ENCODE measurements around the gene IGFBP2. TPM values are rescaled to one million over a fixed set of nuclear protein-coding genes. Genes with fewer than 3 reads are reported as not detected.

IGFBP2 gene
- total and polyA plus RNA-seq, 2 of the 4 experiments (the other 2 are of a cell fraction) = 33.5 to 236 TPM

GRCh38 chr2:216695401-216695821 is 62.2 kb downstream of the IGFBP2 start, which contains the start of gene IGFBP5 (continued):
- TF ChIP-seq CEBPB (IDR thresholded peaks at IDR 0.05; ENCODE audit: low read depth, low read length) = no peak

GRCh38 chr2:216696321-216696720 is 63.1 kb downstream of the IGFBP2 start:
- H2AFZ ChIP-seq (replicated peaks; ENCODE audit: low read length, poor library complexity) = no peak overlapping the region
- no peak overlapping the region for H3K4me3 ChIP-seq (ENCODE audit: insufficient read depth, low read depth, low read length)
- in situ Hi-C loops (cut with MboI; ENCODE audit: low sequenced_read_pairs) (loop anchor here (10.0 kb wide), 3 partner anchors 358 to 588 kb away; no protein-coding TSS in a partner anchor), intact Hi-C loops (cut with micrococcal nuclease) (loop anchor here (2.0 to 10.0 kb wide), 7 partner anchors 296 to 1061 kb away; no protein-coding TSS in a partner anchor), dilution Hi-C loops (cut with HindIII; ENCODE audit: low sequenced_read_pairs, unreplicated experiment) (loop anchor here (25.0 kb wide), 2 partner anchors 466 to 816 kb away; no protein-coding TSS in a partner anchor)
- H3K27ac ChIP-seq (ENCODE audit: insufficient read depth, low read length) = peak overlapping the region; percentile 94
- peaks cover 26% of the 10 kb centered on the region for H3K4me1 ChIP-seq (ENCODE audit: control insufficient read depth, insufficient read depth, low read length)
- no peaks in the 10 kb centered on the region for H3K27me3 ChIP-seq (ENCODE audit: control insufficient read depth, insufficient read depth, low read length)
- ChIA-PET CTCF (interaction anchor here (1.0 to 1.8 kb wide), 3 partner anchors 14 to 350 kb away, joined by 3 to 4 read pairs (median 3); no protein-coding TSS in a partner anchor), POLR2A (ENCODE audit: unreplicated experiment) (interaction anchor here (1.1 to 2.1 kb wide), 5 partner anchors 409 to 1017 kb away, joined by 3 to 13 read pairs (median 9); no protein-coding TSS in a partner anchor)
- peak overlapping the region; percentile 73 for H3K56ac ChIP-seq (ENCODE audit: extremely low read depth, insufficient read depth, low read length)
- H2BK120ac ChIP-seq (ENCODE audit: low read depth, low read length) = peak overlapping the region; percentile 97
- peak overlapping the region; percentile 62 to 89 for H4K8ac ChIP-seq (ENCODE audit: low read depth in 2 of 2, low read length in 2 of 2)
- ATAC-seq (ENCODE audit: low read depth) (no peak), DNase-seq (no peak)
- H3K36me3 ChIP-seq (ENCODE audit: control insufficient read depth, insufficient read depth, low read length) = peaks cover 26% of the 10 kb centered on the region
- H2AK5ac ChIP-seq (ENCODE audit: low read depth, low read length) = peak overlapping the region; percentile 97
- TF ChIP-seq NFE2L2 (IDR thresholded peaks at IDR 0.05; ENCODE audit: low read depth, low read length) = no peak
- TF ChIP-seq CTCF (conservative IDR thresholded peaks at IDR 0.05; ENCODE audit: low read depth, low read length) = no peak
- TF ChIP-seq ELK1 (IDR thresholded peaks at IDR 0.05; ENCODE audit: borderline replicate concordance, low read depth, low read length) = no peak
- no peak for TF ChIP-seq MAFK (IDR thresholded peaks at IDR 0.05; ENCODE audit: low read depth, low read length)
- no peak for TF ChIP-seq RAD21 (IDR thresholded peaks at IDR 0.05; ENCODE audit: low read length)
- TF ChIP-seq RFX5 (IDR thresholded peaks at IDR 0.05; ENCODE audit: low read depth, low read length) = no peak
- no peak for TF ChIP-seq POLR2A (IDR thresholded peaks at IDR 0.05; ENCODE audit: low read depth, low read length)
- no peak for TF ChIP-seq MXI1 (IDR thresholded peaks at IDR 0.05; ENCODE audit: borderline replicate concordance, low read depth, low read length)
- peak overlapping the region; percentile 96 for H4K91ac ChIP-seq (ENCODE audit: insufficient read depth, low read depth, low read length)
- peak overlapping the region; percentile 70 for H2BK5ac ChIP-seq (ENCODE audit: low read depth, low read length, poor library complexity, severe bottlenecking)
- BruUV-seq (replicated peaks) = no TSS peak
- H3K79me1 ChIP-seq (ENCODE audit: low read depth in 1 of 2, low read length in 2 of 2) = peaks cover 5 to 36% of the 10 kb centered on the region in 2 experiments; a peak in 3 of 4 replicates
- H3K18ac ChIP-seq (ENCODE audit: low read depth, low read length) = peak overlapping the region; percentile 98
- peak overlapping the region; percentile 96 for H3K4ac ChIP-seq (ENCODE audit: low read depth, low read length)
- peak overlapping the region; percentile 77 for H3K9ac ChIP-seq (ENCODE audit: low read depth, low read length)
- peak overlapping the region; percentile 20 for H2AK9ac ChIP-seq (replicated peaks; ENCODE audit: low read depth, low read length, poor library complexity)
- H2BK15ac ChIP-seq (ENCODE audit: low read depth, low read length) = peak overlapping the region; percentile 88
- H2BK20ac ChIP-seq (ENCODE audit: low read depth, low read length) = peak overlapping the region; percentile 99
- H3K9me1 ChIP-seq (ENCODE audit: insufficient read depth, low read length) = peaks cover 6% of the 10 kb centered on the region; the same call in 1 of the 2 replicates
- H3K4me2 ChIP-seq (ENCODE audit: low read depth, low read length) = peak overlapping the region; percentile 53
- peaks cover 39% of the 10 kb centered on the region for H4K20me1 ChIP-seq (ENCODE audit: insufficient read depth, low read length)
- H4K5ac ChIP-seq (ENCODE audit: low read depth, low read length) = peak overlapping the region; percentile 97
- peak overlapping the region; percentile 94 for H3K14ac ChIP-seq (replicated peaks; ENCODE audit: low read depth, low read length)
- H3K9me3 ChIP-seq (ENCODE audit: control insufficient read depth, insufficient read depth, low read length) = no peaks in the 10 kb centered on the region
- no CpG with 5 or more reads among the region's 1 CpG for WGBS, 2 experiments (ENCODE audit: extremely low coverage in 2 of 2, insufficient read length in 1 of 2)
- H3K23ac ChIP-seq (ENCODE audit: low read depth, low read length) = peak overlapping the region; percentile 82
